OCI-LY1 (cell line): Measurements from ENCODE around the gene GPBP1L1.

ENCODE experiments used
- H2AFZ ChIP-seq: fragments of 200-600 bp; sonication (generic), shearing (Covaris generic); 2 replicates; pipeline ENCODE4 v1.6.0; 2014; ENCODE audit warnings: antibody characterized with exemption, mild to moderate bottlenecking, low read length
- H3F3A ChIP-seq: fragments of 200-600 bp; sonication (generic), shearing (Covaris generic); 2 replicates; pipeline ENCODE4 v1.6.0; 2014; ENCODE audit warnings: mild to moderate bottlenecking, antibody characterized with exemption, low read length, moderate library complexity; ENCODE audit not compliant: insufficient read depth
- H3K27ac ChIP-seq: fragments of 200-600 bp; sonication (generic); 2 replicates; pipeline ENCODE4 v1.5.1; 2014; ENCODE audit warnings: low read length, mixed run types, mild to moderate bottlenecking, low read depth; ENCODE audit not compliant: poor library complexity, severe bottlenecking
- H3K27me3 ChIP-seq: fragments of 200-600 bp; sonication (generic); 2 replicates; pipeline ENCODE4 v1.6.0; 2014; ENCODE audit warnings: antibody characterized with exemption, mild to moderate bottlenecking, low read length, moderate library complexity; ENCODE audit not compliant: insufficient read depth
- H3K36me3 ChIP-seq: fragments of 200-600 bp; sonication (generic); 2 replicates; pipeline ENCODE4 v1.6.1; 2014; ENCODE audit warnings: mild to moderate bottlenecking, antibody characterized with exemption, low read length, moderate library complexity, mixed read lengths; ENCODE audit not compliant: insufficient read depth
- H3K4me1 ChIP-seq: fragments of 200-600 bp; sonication (generic); 2 replicates; pipeline ENCODE4 v1.5.1; 2014; ENCODE audit warnings: mild to moderate bottlenecking, low read length, moderate library complexity; ENCODE audit not compliant: insufficient read depth, severe bottlenecking
- H3K4me2 ChIP-seq: fragments of 200-600 bp; sonication (generic), shearing (Covaris generic); 2 replicates; pipeline ENCODE4 v1.6.1; 2014; ENCODE audit warnings: low read length
- H3K4me3 ChIP-seq: fragments of 200-600 bp; sonication (generic); 2 replicates; pipeline ENCODE4 v1.5.1; 2014; ENCODE audit warnings: low read length, low read depth, mild to moderate bottlenecking, mixed read lengths; ENCODE audit not compliant: poor library complexity, severe bottlenecking
- H3K79me2 ChIP-seq: fragments of 200-600 bp; shearing (Covaris generic); 2 replicates; pipeline ENCODE4 v1.6.1; 2016; ENCODE audit warnings: mixed run types, low read length, mixed read lengths; ENCODE audit not compliant: insufficient read depth
- H3K9ac ChIP-seq: fragments of 200-600 bp; sonication (generic), shearing (Covaris generic); 2 replicates; pipeline ENCODE4 v1.6.1; 2014; ENCODE audit warnings: mild to moderate bottlenecking, low read length, mixed read lengths
- H3K9me2 ChIP-seq: fragments of 200-600 bp; sonication (generic), shearing (Covaris generic); 2 replicates; pipeline ENCODE4 v1.6.1; 2014; ENCODE audit warnings: low read depth, mild to moderate bottlenecking, low read length, mixed read lengths
- H3K9me3 ChIP-seq: fragments of 200-600 bp; shearing (Covaris generic); 2 replicates; pipeline ENCODE4 v1.6.1; 2014; ENCODE audit warnings: low read length, mixed read lengths
- H4K20me1 ChIP-seq: fragments of 200-600 bp; sonication (generic), shearing (Covaris generic); 2 replicates; pipeline ENCODE4 v1.6.0; 2016; ENCODE audit warnings: mild to moderate bottlenecking, low read length; ENCODE audit not compliant: insufficient read depth
- EZH2 ChIP-seq: fragments of 200-600 bp; sonication (generic), shearing (Covaris generic); IDR thresholded peaks from 2 replicates; pipeline ENCODE4 v1.8.0; 2017; ENCODE audit warnings: borderline replicate concordance, mixed run types, mild to moderate bottlenecking, antibody characterized with exemption, low read length, moderate library complexity, mixed read lengths
- TF ChIP-seq, protein P1 (sequence below): fragments of 200-600 bp; sonication (generic), shearing (Covaris generic); IDR thresholded peaks from 2 replicates; pipeline ENCODE4 v1.5.1; 2017; ENCODE audit warnings: mild to moderate bottlenecking, antibody characterized with exemption, low read length, moderate library complexity, mixed read lengths

The GPBP1L1 gene

GRCh38 chr1:45640293-45640692 lies 46.0 kb downstream of the GPBP1L1 start:
- no peaks in the 10 kb centered on the region for H4K20me1 ChIP-seq
- no peaks in the 10 kb centered on the region; the same call in none of the 2 replicates for H3K79me2 ChIP-seq
- H3K4me3 ChIP-seq: no peak overlapping the region
- no peaks in the 10 kb centered on the region for H3K27me3 ChIP-seq
- H3K9me3 ChIP-seq: no peaks in the 10 kb centered on the region
- H3F3A ChIP-seq: no peaks in the 10 kb centered on the region
- no peak overlapping the region for H2AFZ ChIP-seq
- H3K9ac ChIP-seq: no peak overlapping the region
- H3K27ac ChIP-seq: no peak overlapping the region
- H3K36me3 ChIP-seq: peaks cover 90% of the 10 kb centered on the region
- H3K4me1 ChIP-seq: peaks cover 11% of the 10 kb centered on the region
- H3K4me2 ChIP-seq: no peak overlapping the region
- TF ChIP-seq, protein P1, sequence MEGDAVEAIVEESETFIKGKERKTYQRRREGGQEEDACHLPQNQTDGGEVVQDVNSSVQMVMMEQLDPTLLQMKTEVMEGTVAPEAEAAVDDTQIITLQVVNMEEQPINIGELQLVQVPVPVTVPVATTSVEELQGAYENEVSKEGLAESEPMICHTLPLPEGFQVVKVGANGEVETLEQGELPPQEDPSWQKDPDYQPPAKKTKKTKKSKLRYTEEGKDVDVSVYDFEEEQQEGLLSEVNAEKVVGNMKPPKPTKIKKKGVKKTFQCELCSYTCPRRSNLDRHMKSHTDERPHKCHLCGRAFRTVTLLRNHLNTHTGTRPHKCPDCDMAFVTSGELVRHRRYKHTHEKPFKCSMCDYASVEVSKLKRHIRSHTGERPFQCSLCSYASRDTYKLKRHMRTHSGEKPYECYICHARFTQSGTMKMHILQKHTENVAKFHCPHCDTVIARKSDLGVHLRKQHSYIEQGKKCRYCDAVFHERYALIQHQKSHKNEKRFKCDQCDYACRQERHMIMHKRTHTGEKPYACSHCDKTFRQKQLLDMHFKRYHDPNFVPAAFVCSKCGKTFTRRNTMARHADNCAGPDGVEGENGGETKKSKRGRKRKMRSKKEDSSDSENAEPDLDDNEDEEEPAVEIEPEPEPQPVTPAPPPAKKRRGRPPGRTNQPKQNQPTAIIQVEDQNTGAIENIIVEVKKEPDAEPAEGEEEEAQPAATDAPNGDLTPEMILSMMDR: no peak
- no peak for TF ChIP-seq EZH2
- no peaks in the 10 kb centered on the region for H3K9me2 ChIP-seq

- H3K9me3 ChIP-seq: no peaks in the 10 kb centered on the region
- TF ChIP-seq EZH2: no peak
- TF ChIP-seq, protein P1: no peak
- no peaks in the 10 kb centered on the region for H3K79me2 ChIP-seq
- H3K27me3 ChIP-seq: no peaks in the 10 kb centered on the region
- H3K4me3 ChIP-seq: no peak overlapping the region
- no peaks in the 10 kb centered on the region for H3F3A ChIP-seq
- H3K4me2 ChIP-seq: no peak overlapping the region
- no peak overlapping the region for H3K27ac ChIP-seq
- H3K4me1 ChIP-seq: no peaks in the 10 kb centered on the region
- H3K36me3 ChIP-seq: peaks cover 98% of the 10 kb centered on the region
- no peak overlapping the region for H2AFZ ChIP-seq
- H3K9ac ChIP-seq: no peak overlapping the region
- H4K20me1 ChIP-seq: no peaks in the 10 kb centered on the region
- no peaks in the 10 kb centered on the region for H3K9me2 ChIP-seq
Measured at GRCh38 chr1:45635211-45635610, 51.1 kb downstream of the GPBP1L1 start.

GRCh38 chr1:45630429-45630828 lies 55.9 kb downstream of the GPBP1L1 start:
- Histone ChIP-seq H3K9me2 (no peaks in the 10 kb centered on the region), H3K4me2 (no peak overlapping the region), H3K4me3 (no peak overlapping the region), H3K9ac (no peak overlapping the region), H4K20me1 (no peaks in the 10 kb centered on the region), H3K36me3 (peaks cover 95% of the 10 kb centered on the region), H3K27ac (no peak overlapping the region), H3K9me3 (no peaks in the 10 kb centered on the region), H2AFZ (no peak overlapping the region), H3F3A (no peaks in the 10 kb centered on the region), H3K4me1 (no peaks in the 10 kb centered on the region), H3K79me2 (no peaks in the 10 kb centered on the region), H3K27me3 (no peaks in the 10 kb centered on the region)
- no peak for TF ChIP-seq EZH2
- TF ChIP-seq, protein P1: no peak
